GM18870 (cell line): ENCODE measurements around the gene NAP1L1.
"Not testable (repeated sequence)": the region's sequence is repeated elsewhere in the genome, so short reads cannot be mapped to it uniquely, and the experiment has no call there.

Experiments used
- ATAC-seq: cut with Tn5 transposase; IDR thresholded peaks from one replicate; pipeline ENCODE4 v1.9.1; 2021; ENCODE audit warnings: moderate library complexity; ENCODE audit not compliant: unreplicated experiment

Gene NAP1L1

DNA sequence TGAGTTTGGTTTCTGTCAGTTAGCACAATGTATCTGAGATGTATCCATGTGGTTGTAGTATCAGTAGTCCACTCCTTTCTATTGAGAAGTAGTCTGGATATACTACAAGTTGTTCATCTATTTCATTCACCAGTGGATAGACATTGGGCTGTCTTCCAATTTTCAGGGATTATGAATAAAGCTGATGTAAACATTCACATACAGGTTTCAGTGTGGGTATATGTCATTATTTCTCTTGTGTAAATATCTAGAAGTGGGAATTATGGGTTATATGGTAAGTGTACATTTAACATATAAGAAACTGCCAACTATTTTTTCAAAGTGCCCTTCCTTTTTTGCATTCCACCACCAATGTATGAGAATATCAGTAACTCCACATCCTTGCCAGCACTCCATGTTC lies 88.8 kb downstream of the NAP1L1 start:
- no peak for ATAC-seq

DNA sequence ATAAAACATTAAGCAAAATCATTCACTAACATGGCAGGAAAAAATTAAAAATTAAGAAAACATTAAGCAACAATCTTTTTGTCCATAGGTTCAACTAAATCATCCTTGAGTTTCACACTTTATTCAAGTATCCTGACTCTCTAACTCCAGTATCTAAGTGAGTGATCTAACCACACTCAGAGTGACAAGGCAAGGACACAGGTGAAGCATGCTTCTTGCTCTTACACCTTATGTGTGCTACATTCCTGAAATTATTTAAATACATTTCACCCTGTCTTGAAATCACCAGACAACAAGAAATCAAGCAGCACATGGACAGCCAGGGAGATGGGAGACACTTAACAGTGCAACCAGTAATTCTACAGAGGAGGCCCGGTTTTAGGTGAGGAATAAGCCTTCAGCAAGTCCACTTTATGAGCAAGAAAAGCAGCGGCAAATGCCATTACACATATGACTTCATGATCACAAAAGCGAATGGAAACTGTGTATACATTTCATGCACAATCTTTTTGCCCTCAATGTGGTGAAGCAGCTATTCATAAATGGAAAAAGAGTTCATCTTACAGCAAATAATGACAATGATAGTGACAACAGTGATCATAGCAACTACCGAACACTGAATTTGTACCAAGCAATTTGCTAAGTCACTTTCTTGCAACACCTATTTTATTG lies 90.3 kb downstream of the NAP1L1 start:
- ATAC-seq, result no peak

DNA sequence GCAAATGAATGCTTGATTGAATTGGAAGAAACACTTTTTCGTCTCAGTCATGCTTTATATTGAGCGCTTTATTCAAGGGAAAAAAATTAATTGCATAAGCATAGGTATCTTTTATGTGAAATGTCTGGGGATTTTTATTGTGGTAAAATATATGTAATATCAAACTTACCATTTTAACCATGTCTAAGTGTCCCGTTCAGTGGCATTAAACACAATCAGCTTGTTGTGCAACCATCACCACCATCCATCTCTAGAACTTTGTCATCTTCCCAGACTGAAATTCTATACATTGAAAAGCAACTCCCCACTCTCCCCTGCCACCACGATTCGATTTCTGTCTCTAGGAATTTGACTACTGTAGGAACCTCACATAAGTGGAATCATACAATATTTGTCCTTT lies 92.7 kb downstream of the NAP1L1 start:
- no peak for ATAC-seq

DNA sequence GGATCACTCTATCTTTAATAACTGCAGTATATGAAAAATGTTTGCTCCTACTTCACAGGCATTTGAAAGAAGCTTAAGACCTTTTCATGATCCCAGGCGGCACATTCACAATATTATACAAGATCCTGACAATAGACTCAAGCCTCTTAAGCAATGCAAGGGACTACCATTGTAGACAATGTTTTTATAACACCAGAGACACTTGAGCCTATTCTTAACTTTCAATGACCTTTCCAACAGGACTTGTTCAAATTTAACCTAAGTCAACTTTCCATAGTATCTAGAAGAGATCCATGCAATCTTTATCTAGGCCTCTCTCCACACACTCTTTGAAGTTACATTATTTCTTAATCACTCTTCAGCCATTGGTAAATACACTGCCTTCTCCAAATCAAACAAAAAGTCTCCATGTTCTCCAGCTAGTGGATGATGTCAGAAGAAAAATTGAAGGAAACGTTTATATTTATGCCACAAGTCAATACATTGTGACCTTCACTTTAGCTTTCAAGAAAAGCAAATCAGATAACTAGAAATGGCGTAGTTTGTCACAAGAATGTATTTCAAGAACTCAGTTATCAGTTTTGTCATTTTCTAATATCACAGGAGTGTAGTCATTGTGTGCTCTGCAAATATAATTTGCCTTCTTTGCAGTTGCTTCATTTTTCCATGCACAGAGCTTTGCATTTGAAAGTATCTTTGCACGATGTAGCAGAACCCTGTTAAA lies 94.1 kb downstream of the NAP1L1 start:
- no peak for ATAC-seq

DNA sequence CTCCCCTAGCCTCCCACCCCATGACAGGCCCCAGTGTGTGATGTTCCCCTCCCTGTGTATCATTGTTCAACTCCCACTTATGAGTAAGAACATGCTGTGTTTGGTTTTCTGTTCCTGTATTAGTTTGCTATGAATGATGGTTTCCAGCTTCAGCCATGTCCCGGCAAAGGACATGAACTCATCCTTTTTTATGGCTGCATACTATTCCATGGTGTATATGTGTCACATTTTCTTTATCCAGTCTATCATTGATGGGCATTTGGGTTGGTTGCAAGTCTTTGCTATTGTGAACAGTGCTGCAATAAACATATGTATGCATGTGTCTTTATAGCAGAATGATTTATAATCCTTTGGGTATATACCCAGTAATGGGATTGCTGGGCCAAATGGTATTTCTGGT lies 96.8 kb downstream of the NAP1L1 start:
- not testable (repeated sequence) for ATAC-seq
